Osteoblast (primary cell): ENCODE data around the gene ALOXE3. TPM values are rescaled to one million over a fixed set of nuclear protein-coding genes. Genes with fewer than 3 reads are reported as not detected.
A peak's percentile ranks its signal among the peaks of the same experiment; 100 is the strongest.

Source experiments
- DNase-seq: peaks from one replicate; pipeline ENCODE4 v3.0.0; 2011; ENCODE audit warnings: low spot score, mixed read lengths; ENCODE audit not compliant: insufficient read length; ENCODE audit errors: missing footprints
- H2AFZ ChIP-seq: 2 replicates; pipeline ENCODE4 v1.6.0; 2011; ENCODE audit warnings: mild to moderate bottlenecking, low read length
- H3K27ac ChIP-seq: 2 replicates; pipeline ENCODE4 v1.5.1; 2011; ENCODE audit warnings: mild to moderate bottlenecking, low read depth, low read length, moderate library complexity
- H3K27me3 ChIP-seq: 2 replicates; pipeline ENCODE4 v1.6.0; 2012; ENCODE audit warnings: mild to moderate bottlenecking, control low read depth, inconsistent platforms, low read length, moderate library complexity; ENCODE audit not compliant: insufficient read depth
- H3K36me3 ChIP-seq: 2 replicates; pipeline ENCODE4 v1.5.1; 2011; ENCODE audit warnings: mild to moderate bottlenecking, low read length, control low read depth, moderate library complexity; ENCODE audit not compliant: insufficient read depth
- H3K4me1 ChIP-seq: 2 replicates; pipeline ENCODE4 v1.5.1; 2011; ENCODE audit warnings: mild to moderate bottlenecking, low read length, control low read depth, moderate library complexity; ENCODE audit not compliant: insufficient read depth
- H3K4me2 ChIP-seq: 2 replicates; pipeline ENCODE4 v1.6.0; 2011; ENCODE audit warnings: mild to moderate bottlenecking, low read length; ENCODE audit not compliant: insufficient read depth
- H3K4me3 ChIP-seq: fragments of 200-600 bp; sonication (generic); 3 replicates; pipeline ENCODE4 v1.5.1; 2012; ENCODE audit warnings: mild to moderate bottlenecking, low read length, inconsistent platforms; ENCODE audit not compliant: insufficient read depth
- H3K79me2 ChIP-seq: 2 replicates; pipeline ENCODE4 v1.6.0; 2012; ENCODE audit warnings: mild to moderate bottlenecking, low read length, control low read depth, inconsistent platforms; ENCODE audit not compliant: insufficient read depth
- H3K9me3 ChIP-seq: 2 replicates; pipeline ENCODE4 v1.5.1; 2011; ENCODE audit warnings: low read depth, low read length, control low read depth
- H4K20me1 ChIP-seq: 2 replicates; pipeline ENCODE4 v1.6.0; 2012; ENCODE audit warnings: mild to moderate bottlenecking, low read length, control low read depth; ENCODE audit not compliant: insufficient read depth
- CTCF ChIP-seq: IDR thresholded peaks from 2 replicates; pipeline ENCODE4 v1.5.1; 2011; ENCODE audit warnings: mild to moderate bottlenecking, low read depth, low read length, moderate library complexity; ENCODE audit errors: extremely low read depth
- total RNA-seq: library from RNA; depleted of rRNA; stranded (reverse); fragments of >200 nt; gene quantifications from 2 replicates; pipeline ENCODE4 v1.2.3, GENCODE V29; 2012

The ALOXE3 gene
- total RNA-seq, 1 donor, result not detected

- Histone ChIP-seq H3K9me3 (no peaks in the 10 kb centered on the region), H3K79me2 (no peaks in the 10 kb centered on the region), H3K36me3 (no peaks in the 10 kb centered on the region), H3K4me1 (peaks cover 14% of the 10 kb centered on the region), H3K27ac (no peak overlapping the region), H2AFZ (peak overlapping the region; percentile 72), H3K27me3 (peaks cover 47% of the 10 kb centered on the region), H3K4me2 (peak overlapping the region; percentile 96), H4K20me1 (peaks cover 3% of the 10 kb centered on the region), H3K4me3 (peak overlapping the region; percentile 73)
- no peak for TF ChIP-seq CTCF
- DNase-seq, result no peak
These were observed 841 bp downstream of the ALOXE3 start for GRCh38 chr17:8117367-8117979.

- no peak for TF ChIP-seq CTCF
- no peak for DNase-seq
- H3K9me3 ChIP-seq, result no peaks in the 10 kb centered on the region
- peaks cover 3% of the 10 kb centered on the region for H4K20me1 ChIP-seq
- H3K79me2 ChIP-seq, result no peaks in the 10 kb centered on the region
- no peak overlapping the region for H3K27ac ChIP-seq
- H3K4me3 ChIP-seq, result no peak overlapping the region
- H2AFZ ChIP-seq, result no peak overlapping the region
- H3K4me1 ChIP-seq, result peaks cover 14% of the 10 kb centered on the region
- no peaks in the 10 kb centered on the region for H3K36me3 ChIP-seq
- peaks cover 52% of the 10 kb centered on the region for H3K27me3 ChIP-seq
- H3K4me2 ChIP-seq, result no peak overlapping the region
These were observed 1.5 kb downstream of the ALOXE3 start for GRCh38 chr17:8116776-8117175.

GRCh38 chr17:8110907-8111306 lies 7.4 kb downstream of the ALOXE3 start:
- Histone ChIP-seq H3K36me3 (no peaks in the 10 kb centered on the region), H3K4me2 (no peak overlapping the region), H3K27ac (no peak overlapping the region), H3K79me2 (no peaks in the 10 kb centered on the region), H3K4me3 (no peak overlapping the region), H3K9me3 (no peaks in the 10 kb centered on the region), H3K27me3 (peaks cover 45% of the 10 kb centered on the region), H2AFZ (no peak overlapping the region), H4K20me1 (no peaks in the 10 kb centered on the region), H3K4me1 (no peaks in the 10 kb centered on the region)
- DNase-seq, result no peak
- no peak for TF ChIP-seq CTCF

GRCh38 chr17:8110456-8110804 lies 7.9 kb downstream of the ALOXE3 start:
- Histone ChIP-seq H3K27ac (no peak overlapping the region), H3K4me2 (peak overlapping the region; percentile 41), H3K27me3 (peaks cover 40% of the 10 kb centered on the region), H3K79me2 (no peaks in the 10 kb centered on the region), H4K20me1 (no peaks in the 10 kb centered on the region), H3K9me3 (no peaks in the 10 kb centered on the region), H2AFZ (no peak overlapping the region), H3K4me3 (no peak overlapping the region), H3K36me3 (no peaks in the 10 kb centered on the region), H3K4me1 (no peaks in the 10 kb centered on the region)
- no peak for TF ChIP-seq CTCF
- DNase-seq, result no peak
